H1 (cell line): ENCODE measurements around the gene LOX.

ENCODE experiments used
- CEBPB ChIP-seq: IDR thresholded peaks from 2 replicates; pipeline ENCODE4 v1.6.1; 2012; ENCODE audit warnings: low read depth, low read length
- EP300 ChIP-seq, 2 experiments: IDR thresholded peaks; 1 replicate in 1 of 2; 2 replicates in 1 of 2; pipeline ENCODE4 v1.6.1; 2011 to 2012; ENCODE audit warnings: low read depth in 2 of 2, low read length in 2 of 2, mild to moderate bottlenecking in 2 of 2, borderline replicate concordance in 1 of 2, inconsistent platforms in 1 of 2, moderate library complexity in 1 of 2
- FOSL1 ChIP-seq: IDR thresholded peaks from 2 replicates; pipeline ENCODE4 v1.6.1; 2011; ENCODE audit warnings: mild to moderate bottlenecking, low read depth, low read length, moderate library complexity; ENCODE audit not compliant: insufficient read depth
- GTF2F1 ChIP-seq: IDR thresholded peaks from 2 replicates; pipeline ENCODE4 v1.6.1; 2012; ENCODE audit warnings: low read depth, low read length, improper control_type of control experiment, borderline replicate concordance
- JUND ChIP-seq: IDR thresholded peaks from 2 replicates; pipeline ENCODE4 v1.6.1; 2011; ENCODE audit warnings: mild to moderate bottlenecking, improper control_type of control experiment, low read length
- KDM1A ChIP-seq: fragments of 200-600, 300-600 bp; sonication (generic); IDR thresholded peaks from 2 replicates; pipeline ENCODE4 v1.7.1; 2016; ENCODE audit warnings: mild to moderate bottlenecking, low read length, borderline replicate concordance
- POLR2A ChIP-seq, 2 experiments: IDR thresholded peaks; 1 replicate in 1 of 2; 2 replicates in 1 of 2; pipeline ENCODE4 v1.6.1; 2011; ENCODE audit warnings: low read depth in 2 of 2, low read length in 2 of 2, mild to moderate bottlenecking in 2 of 2; ENCODE audit errors: control extremely low read depth in 1 of 2
- POLR2AphosphoS5 ChIP-seq: IDR thresholded peaks from 2 replicates; pipeline ENCODE4 v1.6.1; 2011; ENCODE audit warnings: low read depth, low read length
- POU5F1 ChIP-seq: IDR thresholded peaks from 2 replicates; pipeline ENCODE4 v1.6.1; 2011; ENCODE audit warnings: low read depth, mild to moderate bottlenecking, low read length, moderate library complexity
- RAD21 ChIP-seq, 2 experiments: IDR thresholded peaks in 1 of 2; conservative IDR thresholded peaks in 1 of 2; 2 replicates each; pipeline ENCODE4 v1.6.1; 2011; ENCODE audit warnings: low read depth in 2 of 2, low read length in 2 of 2, improper control_type of control experiment in 1 of 2, inconsistent platforms in 1 of 2, mild to moderate bottlenecking in 1 of 2, moderate library complexity in 1 of 2
- RFX5 ChIP-seq: IDR thresholded peaks from 2 replicates; pipeline ENCODE4 v1.6.1; 2011; ENCODE audit warnings: low read depth, low read length, improper control_type of control experiment, borderline replicate concordance
- SP1 ChIP-seq: IDR thresholded peaks from 2 replicates; pipeline ENCODE4 v1.6.1; 2011; ENCODE audit warnings: low read depth, low read length
- TF ChIP-seq, protein P1 (sequence below), 3 experiments: IDR thresholded peaks; 1 replicate in 2 of 3; 2 replicates in 1 of 3; pipeline versions ENCODE4 v1.5.1 to v1.6.1; 2011; ENCODE audit warnings: low read length in 3 of 3, mild to moderate bottlenecking in 3 of 3, inconsistent platforms in 2 of 3, low read depth in 1 of 3, moderate library complexity in 1 of 3; ENCODE audit not compliant: insufficient read depth in 1 of 3; ENCODE audit errors: control extremely low read depth in 1 of 3

DNA sequence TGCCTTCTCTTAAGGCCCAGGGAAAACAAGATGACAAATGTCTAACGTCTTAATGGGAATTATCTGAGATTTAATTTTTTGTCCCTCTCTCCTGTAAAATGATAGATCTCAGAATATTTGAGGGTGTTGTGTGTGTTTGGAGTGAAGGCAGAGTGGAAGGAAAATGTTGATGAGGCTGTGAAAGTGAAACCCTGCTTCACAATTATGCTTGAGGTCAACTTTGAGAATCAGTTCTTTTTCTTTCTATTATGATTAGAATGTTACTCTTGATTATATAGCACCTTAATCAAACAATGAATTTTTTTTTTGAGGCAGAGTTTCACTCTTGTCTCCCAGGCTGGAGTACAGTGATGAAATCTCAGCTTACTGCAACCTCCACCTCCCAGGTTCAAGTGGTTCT is 5.5 kb upstream of the LOX start:
- TF ChIP-seq GTF2F1 (no peak), EP300 (IDR thresholded peaks at IDR 0.05; ENCODE audit: borderline replicate concordance in 1 of 2, low read depth in 2 of 2, low read length in 2 of 2) (no peak), RFX5 (no peak), JUND (no peak), CEBPB (no peak), POLR2AphosphoS5 (no peak), KDM1A (no peak), FOSL1 (no peak), SP1 (no peak), POLR2A (IDR thresholded peaks at IDR 0.05; ENCODE audit: control extremely low read depth in 1 of 2, low read depth in 2 of 2, low read length in 2 of 2) (no peak), POU5F1 (no peak), RAD21 (IDR thresholded peaks at IDR 0.05 in 1 of 2, conservative IDR thresholded peaks at IDR 0.05 in 1 of 2; ENCODE audit: low read depth in 2 of 2, low read length in 2 of 2) (no peak)
- TF ChIP-seq, protein P1, sequence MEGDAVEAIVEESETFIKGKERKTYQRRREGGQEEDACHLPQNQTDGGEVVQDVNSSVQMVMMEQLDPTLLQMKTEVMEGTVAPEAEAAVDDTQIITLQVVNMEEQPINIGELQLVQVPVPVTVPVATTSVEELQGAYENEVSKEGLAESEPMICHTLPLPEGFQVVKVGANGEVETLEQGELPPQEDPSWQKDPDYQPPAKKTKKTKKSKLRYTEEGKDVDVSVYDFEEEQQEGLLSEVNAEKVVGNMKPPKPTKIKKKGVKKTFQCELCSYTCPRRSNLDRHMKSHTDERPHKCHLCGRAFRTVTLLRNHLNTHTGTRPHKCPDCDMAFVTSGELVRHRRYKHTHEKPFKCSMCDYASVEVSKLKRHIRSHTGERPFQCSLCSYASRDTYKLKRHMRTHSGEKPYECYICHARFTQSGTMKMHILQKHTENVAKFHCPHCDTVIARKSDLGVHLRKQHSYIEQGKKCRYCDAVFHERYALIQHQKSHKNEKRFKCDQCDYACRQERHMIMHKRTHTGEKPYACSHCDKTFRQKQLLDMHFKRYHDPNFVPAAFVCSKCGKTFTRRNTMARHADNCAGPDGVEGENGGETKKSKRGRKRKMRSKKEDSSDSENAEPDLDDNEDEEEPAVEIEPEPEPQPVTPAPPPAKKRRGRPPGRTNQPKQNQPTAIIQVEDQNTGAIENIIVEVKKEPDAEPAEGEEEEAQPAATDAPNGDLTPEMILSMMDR (IDR thresholded peaks at IDR 0.05; ENCODE audit: control extremely low read depth in 1 of 3, insufficient read depth in 1 of 3, low read depth in 1 of 3, low read length in 3 of 3): no peak
